Activated CD4-positive, alpha-beta T cell treated with anti-CD3 and anti-CD28 coated beads, Interleukin-10, Interleukin-2, amounts not matched to agents 100 ng/mL and 50 ng/mL, durations not matched to agents 16 hours and 8 hours (primary cell): ENCODE results near the gene JMJD1C.
"Not testable (repeated sequence)": the region's sequence is repeated elsewhere in the genome, so short reads cannot be mapped to it uniquely, and the experiment has no call there.

Experiments used
- DNase-seq: peaks from one replicate; pipeline ENCODE4 v3.0.0-alpha.2; 2020

The JMJD1C gene

GRCh38 chr10:63396133-63396761, 69.5 kb downstream of the JMJD1C start:
- DNase-seq, result no peak

DNA sequence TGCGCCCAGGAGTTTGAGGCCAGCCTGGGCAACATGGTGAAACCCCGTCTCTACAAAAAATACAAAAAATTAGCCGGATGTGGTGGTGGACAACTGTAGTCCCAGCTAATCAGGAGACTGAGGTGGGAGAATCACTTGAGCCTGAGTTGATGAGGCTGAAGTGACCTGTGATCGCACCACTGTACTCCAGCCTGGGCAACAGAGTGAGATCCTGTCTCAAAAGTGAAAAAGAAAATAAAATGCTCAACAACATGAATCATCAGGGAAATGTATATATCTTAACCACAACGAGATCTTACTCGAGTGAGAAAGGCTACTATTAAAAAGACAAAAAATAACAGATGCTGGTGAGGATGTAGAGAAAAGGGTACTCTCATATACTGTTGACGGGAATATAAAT, 72.7 kb downstream of the JMJD1C start:
- DNase-seq, result no peak

DNA sequence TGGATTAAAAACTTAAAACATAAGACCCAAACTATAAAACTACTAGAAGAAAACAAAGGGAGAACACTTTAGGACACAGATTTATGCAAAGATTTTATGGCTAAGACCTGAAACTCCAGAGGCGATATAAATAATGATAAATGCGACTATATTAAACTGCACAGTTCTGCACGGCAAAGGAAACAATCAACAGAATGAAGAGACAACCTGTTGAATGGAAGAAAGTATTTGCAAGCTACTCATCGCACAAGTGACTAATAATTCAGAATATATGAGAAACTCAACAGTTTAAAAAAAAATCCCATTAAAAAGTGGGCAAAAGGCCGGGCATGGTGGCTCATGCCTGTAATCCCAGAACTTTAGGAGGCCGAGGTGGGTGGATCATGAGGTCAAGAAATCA, 73.6 kb downstream of the JMJD1C start:
- no peak for DNase-seq

DNA sequence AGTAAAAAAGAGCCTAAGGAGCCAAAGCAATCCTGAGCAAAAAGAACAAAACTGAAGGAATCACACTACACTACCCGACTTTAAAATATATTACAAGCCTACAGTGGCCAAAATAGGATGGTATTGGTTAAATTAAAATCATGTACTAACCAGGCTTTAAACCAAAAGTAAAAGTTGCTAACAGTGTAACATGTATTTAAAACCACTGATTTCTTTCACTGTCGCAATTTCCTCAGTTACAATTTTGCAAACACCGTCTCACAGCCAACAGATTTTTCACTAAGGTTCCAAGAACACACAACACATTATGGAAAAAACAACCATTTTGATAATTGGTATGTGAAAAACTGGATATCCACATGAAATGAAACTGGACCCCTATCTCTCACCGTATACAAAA, 74.0 kb downstream of the JMJD1C start:
- no peak for DNase-seq

DNA sequence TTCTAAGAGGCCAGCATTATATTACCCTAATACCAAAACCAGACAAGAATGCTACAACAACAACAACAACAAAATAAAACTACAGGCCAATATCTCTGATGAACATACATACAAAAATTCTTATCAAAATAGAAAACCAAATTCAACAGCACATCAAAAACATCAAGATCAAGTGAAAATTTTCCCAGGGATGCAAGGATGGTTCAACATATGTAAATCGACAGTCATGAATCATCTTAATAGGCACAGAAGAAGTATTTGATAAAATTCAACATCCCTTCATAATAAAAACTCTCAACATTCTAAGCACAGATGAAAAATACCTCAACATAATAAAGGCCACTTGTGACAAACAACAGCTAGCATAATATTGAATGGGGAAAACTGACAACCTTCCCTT, 75.3 kb downstream of the JMJD1C start:
- DNase-seq, result no peak

DNA sequence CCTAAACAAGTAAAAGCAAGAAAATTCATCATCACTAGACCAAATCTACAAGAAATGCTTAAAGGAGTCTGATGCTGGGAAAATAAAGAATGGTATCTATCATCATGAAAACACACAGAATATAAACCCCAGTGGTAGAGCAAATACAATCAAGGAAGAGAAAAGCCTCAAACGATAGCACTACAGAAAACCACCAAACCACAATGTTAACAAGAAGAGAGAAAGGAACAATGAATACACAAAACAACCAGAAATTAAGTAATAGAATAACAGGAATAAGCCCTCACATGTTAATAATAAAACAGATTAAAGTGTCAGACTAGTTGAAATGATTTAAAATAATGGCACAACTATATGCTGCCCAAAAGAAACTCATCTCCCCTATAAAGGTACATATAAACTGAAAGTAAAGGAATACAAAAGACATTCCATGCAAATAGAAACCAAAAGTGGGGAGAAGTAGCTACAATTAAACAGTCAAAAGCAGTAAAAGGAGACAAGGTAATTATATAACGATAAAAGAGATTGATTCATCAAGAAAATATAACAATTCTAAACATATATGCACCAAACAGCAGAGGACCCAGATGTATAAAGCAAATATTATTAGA, 77.3 kb downstream of the JMJD1C start:
- DNase-seq, result peak; percentile 36

DNA sequence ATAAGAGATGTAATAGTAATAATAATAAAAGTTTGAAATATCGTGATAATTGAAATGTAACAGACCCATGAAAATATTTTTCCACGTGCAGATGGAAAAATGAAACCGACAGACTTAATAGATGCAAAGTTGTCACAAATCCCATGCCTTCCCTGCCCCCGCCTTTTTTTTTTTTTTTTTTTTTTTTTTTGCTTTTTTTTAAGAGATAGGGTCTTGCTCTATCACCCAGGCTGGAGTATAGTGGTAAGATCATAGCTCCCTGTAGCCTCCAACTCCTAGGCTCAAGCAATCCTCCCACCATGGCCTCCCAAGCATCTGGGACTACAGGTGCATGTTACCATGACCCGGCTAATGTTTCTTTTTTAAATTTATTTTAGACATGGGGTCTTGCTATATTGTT, 80.5 kb downstream of the JMJD1C start:
- DNase-seq, result no peak

DNA sequence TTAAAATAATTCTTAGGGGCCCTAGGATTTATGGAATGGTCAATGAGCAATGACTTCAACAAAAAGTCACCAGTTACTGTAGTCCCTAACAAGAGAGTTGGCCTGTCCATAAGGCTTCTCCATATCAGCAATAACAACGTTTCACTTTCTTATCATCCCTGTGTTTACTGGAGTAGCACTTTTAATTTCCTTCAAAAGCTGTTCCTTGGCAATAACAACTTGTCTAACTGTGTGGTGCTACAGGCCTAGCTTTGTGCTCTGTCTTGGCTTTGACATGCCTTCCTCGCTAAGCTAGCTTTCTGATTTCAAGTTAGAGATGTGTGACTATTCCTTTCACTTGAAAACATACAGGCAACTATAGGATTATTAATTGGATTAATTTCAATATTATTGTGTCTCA, 81.1 kb downstream of the JMJD1C start:
- DNase-seq, result no peak

DNA sequence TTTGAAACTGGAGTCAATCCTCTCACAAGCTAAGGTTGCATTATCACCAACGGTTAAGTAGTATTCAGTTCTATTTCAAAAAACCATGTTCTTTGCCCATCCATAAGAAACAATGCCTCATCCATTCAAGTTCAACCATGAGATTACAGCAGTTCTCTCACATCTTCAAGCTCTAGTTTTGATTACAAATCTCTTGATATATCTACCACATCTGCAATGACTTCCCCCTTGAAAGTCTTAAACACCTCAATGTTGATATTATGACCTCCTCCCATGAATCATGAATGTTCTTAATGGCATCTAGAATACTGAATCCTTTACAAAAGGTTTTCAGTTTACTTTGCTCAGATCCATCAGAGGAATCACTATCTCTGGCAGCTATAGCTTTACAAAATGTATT, 81.8 kb downstream of the JMJD1C start:
- no peak for DNase-seq

GRCh38 chr10:63383141-63383540, 82.6 kb downstream of the JMJD1C start:
- no peak for DNase-seq

DNA sequence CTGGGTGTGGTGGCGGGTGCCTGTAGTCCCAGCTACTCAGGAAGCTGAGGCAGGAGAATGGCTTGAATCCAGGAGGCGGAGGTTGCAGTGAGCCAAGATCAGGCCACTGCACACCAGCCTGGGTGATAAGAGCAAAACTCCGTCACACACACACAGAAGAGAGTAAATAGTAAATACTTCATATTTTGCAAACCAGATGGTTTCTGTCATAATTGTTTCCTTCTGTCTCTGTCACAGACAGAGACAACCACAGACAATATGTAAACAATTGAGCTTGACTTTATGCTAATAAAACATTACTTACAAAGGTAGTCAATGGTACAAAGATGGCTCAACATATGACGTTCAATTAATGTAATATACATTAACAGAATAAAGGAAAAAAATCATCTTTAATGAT, 83.7 kb downstream of the JMJD1C start:
- no peak for DNase-seq

DNA sequence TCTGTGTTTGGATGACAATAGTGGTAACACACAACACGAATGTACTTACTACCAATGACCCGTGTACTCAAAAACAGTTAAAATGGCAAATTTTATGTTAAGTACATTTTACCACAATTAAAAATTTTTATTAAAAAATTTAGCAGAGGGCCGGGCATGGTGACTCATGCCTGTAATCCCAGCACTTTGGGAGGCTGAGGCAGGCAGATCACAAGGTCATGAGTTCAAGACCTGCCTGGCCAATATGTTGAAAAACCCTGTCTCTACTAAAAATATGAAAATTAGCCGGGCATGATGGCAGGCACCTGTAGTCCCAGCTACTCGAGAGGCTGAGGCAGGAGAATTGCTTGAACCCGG, 88.5 kb downstream of the JMJD1C start:
- not testable (repeated sequence) for DNase-seq

DNA sequence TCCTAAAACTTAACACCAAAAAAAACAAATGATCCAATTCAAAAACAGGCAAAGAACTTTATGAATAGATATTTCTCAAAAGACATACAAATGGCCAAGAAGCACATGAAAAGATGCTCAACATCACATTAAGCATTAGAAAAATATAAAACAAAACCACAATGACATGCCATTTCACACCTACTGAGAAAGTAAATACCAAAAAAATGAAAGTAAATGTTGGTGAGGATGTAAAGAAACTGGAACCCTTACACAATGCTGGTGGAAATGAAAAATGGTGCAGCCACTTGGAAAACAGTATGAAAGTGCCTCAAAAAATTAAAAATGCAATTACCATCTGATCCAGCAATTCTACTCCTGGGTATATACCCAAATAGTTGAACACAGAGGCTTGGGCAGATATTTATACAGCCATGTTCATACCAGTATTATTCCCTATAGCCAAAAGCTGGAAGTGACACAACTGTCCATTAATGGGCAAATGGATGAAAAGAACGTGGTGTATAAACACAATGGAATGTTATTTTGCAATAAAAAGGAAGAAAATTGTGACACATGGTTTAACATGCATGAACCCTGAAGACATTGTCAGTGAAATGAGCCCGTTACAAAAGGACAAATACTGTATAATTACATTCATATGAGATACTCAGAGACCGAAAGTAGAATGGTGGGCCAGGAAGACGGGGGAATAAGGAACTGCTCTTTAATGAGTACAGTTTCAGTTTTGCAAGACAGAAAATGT, 89.0 kb downstream of the JMJD1C start:
- no peak for DNase-seq

DNA sequence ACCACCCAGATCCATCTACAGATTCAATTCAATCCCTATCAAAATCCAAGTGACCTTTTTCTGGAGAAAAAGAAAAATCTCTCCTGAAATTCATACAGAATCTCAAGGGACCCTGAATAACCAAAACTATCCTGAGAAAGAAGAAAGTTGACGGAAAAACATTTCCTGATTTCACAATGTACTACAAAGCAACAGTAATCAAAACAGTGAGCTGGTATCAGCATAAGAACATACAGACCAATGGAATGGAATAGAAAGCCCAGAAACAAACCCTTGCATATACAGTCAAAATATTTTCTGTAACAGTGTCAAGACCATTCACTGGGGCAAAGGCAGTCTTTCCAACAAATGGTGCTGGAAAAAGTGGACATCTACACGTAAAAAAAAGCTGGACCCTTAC, 89.9 kb downstream of the JMJD1C start:
- DNase-seq, result no peak

DNA sequence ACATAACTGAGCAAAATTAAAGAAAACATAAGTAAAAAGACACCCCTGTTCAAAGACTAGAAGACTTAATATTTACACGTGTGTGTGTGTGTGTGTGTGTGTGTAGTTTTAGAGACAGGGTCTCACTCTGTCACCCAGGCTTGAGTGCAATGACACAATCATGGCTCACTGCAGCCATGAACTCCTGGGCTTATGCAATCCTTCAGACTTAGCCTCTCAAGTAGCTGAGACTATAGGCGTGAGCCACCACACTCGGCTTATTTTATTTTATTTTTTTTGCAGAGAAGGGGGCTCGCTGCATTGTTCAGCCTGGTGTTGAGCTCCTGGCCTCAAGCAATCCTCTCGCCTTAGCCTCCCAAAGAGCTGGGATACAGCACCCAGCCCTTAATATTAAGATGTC, 90.3 kb downstream of the JMJD1C start:
- DNase-seq, result no peak

DNA sequence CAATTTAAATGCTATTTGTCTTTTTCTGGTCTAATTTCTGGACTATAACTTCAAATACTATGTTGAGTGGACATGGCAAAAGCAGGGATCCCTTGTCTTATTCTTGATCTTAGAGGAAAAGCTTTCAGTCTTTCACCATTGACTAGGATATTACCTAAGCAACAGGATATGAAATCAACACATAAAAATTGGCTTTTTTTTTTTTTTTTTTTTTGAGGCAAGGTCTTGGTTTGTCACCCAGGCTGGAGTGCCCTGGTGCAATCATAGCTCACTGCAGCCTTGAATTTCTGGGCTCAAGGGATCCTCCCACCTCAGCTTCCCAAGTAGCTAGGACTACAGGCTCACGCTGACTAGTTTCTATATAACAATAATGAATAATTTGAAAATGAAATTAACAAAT, 90.8 kb downstream of the JMJD1C start:
- no peak for DNase-seq

DNA sequence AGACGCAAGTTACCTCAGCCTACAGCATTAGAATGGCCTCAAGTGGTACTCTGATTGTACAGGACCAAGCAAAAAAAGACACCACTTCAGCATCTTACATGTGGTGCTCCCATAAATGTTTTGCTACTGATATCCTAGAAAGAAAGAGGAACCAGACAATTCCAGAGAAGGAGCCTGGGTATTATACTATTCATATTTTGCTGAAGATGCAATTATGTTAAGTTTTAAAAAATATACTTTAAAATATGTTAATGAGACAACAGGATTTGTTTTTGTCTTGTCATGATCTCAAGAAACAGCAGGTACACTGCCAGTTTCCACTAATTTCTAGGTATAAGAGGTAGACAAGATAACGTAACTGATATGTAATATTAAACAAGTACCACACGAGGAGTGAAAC, 92.6 kb downstream of the JMJD1C start:
- no peak for DNase-seq

- no peak for DNase-seq
Observed at GRCh38 chr10:63369711-63370110, 96.1 kb downstream of the JMJD1C start.

DNA sequence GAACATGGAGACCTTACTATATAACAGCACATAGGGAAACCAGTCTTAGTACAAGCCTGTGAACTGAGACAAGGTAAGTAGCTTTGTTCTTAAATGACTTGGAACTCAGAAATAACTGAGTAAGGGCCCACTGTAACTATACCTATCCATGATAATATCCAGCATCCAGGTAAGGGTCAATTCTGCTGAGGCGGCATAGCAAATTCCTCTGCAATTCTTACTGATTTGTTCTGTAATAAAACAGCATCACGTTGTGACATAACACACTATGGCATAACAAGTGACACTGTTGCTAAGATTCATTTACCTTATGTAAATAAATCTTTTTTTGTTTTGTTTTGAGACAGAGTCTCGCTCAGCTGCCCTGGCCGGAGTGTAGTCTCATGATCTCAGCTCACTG, 97.4 kb downstream of the JMJD1C start:
- no peak for DNase-seq

DNA sequence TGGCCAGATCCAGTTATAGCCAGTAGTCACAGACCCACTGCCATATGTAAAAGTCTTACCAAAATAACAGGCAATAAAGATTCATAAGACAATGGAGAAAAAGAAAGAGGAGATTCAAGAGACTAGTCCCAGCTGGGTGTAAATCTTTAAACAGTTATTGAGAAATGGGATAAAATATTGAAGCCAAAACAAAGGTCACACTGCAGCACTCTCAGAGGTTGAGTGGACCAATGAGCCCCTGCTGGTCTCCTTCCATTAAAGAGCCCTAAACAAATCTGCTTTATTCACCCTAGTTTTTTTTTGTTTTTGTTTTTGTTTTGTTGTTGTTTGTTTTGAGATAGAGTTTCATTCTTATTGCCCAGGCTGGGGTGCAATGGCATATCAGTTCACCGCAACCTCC, 98.8 kb downstream of the JMJD1C start:
- no peak for DNase-seq

DNA sequence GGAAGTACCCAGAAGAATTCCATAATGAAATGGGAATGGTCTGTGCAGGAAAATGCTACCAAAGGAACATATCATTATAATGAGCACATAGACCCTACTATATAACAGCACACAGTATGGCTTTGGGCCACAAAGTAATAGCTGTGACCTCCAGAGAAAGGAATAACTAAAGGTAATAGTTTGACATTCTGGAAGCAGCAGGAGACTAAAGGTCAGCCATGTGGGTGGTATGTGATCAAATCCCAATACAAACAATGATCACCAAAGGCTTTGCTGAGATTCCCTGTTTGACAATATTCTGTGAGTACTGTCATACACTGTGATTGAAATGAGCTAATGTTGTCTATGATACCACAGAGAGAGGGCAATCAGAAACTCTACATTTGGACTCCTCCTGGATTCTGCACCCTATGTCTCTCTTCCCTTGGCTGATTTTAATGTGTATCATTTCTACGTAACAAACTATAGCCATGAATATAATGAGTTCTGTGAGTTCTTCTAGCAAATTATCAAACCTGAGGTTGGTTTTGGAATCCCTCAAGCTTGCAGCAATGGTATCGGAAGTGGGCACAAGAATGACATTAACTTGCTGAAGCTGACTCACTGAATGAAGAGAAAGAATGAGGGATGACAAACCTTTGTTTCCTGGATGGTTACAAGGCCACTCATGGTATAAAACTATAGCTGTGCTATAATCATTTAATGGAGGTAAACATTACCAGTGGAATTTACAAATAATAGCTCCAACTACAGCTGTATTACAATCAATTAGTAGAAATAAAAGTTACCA, 99.6 kb downstream of the JMJD1C start:
- no peak for DNase-seq

DNA sequence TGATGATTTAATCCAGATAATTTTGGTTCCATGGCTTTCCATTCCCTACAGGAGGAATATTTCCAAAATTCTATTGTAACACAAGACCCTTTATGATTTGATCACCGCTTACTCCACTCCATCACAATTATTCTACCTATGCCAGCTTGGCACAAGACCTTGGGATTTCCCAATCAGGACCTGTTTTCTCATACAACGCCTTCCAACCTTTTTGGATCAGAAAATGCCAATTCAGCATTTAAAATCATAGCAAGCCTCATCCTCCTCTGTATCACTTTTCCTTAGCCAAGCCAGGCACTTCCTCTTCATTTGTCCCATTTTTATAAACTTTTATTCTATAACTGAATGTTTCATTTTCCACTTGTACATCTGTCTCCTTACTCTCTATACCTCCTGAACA, 100.9 kb downstream of the JMJD1C start:
- no peak for DNase-seq

GRCh38 chr10:63363951-63364350, 101.8 kb downstream of the JMJD1C start:
- no peak for DNase-seq

DNA sequence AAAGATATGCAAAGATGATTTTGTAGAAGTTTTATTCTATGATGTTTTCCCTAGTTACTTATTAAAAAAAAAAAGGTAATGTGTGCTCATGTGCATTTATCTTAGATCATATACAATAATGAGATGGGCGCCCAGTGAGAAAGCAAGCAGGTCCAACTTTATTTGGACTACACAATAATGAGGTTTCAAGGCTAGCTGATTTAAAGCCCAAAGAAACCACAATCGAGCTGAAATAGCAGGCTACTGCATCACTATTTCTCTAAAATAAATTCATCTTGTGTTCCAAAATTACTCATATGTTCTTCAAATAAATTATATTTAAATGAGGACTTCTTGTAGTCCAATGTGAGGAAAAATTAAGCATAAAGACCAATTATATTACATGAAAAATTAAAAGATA, 110.1 kb downstream of the JMJD1C start:
- DNase-seq, result no peak
